Sciatic nerve (tissue), 2 donors: ENCODE data around the gene KRTAP4-4. TPM values are rescaled to one million over a fixed set of nuclear protein-coding genes. Genes with fewer than 3 reads are reported as not detected.
"Not testable (repeated sequence)": the region's sequence is repeated elsewhere in the genome, so short reads cannot be mapped to it uniquely, and the experiment has no call there.

Experiments
- ATAC-seq: fragments of 200-7000 bp; cut with Tn5 transposase; one replicate; pipeline ENCODE4 v1.9.1; 2020; ENCODE audit warnings: mild to moderate bottlenecking, moderate library complexity
- DNase-seq: peaks from one replicate; pipeline ENCODE4 v3.0.0-alpha.2; 2020; ENCODE audit warnings: low spot score
- intact Hi-C: fragments of 100-400 bp; cut with DNase I; formaldehyde crosslinking; loops from one replicate; pipeline ENCODE4 v1.14.2; 2022
- total RNA-seq: library from RNA; stranded (reverse); fragmentation: NEBNext Ultra II Directional; extraction: Animal tissue kit (Norgen Biotek cat#: 25700); gene quantifications from one replicate; pipeline ENCODE4 v1.2.1, GENCODE V29; 2021
- donor health status: DM: no; HTN: no; CAD: no.
- donor health status: DM: no; HTN: no; CAD: no.

KRTAP4-4 gene
- total RNA-seq, 1 donor from 2014 or later = not detected

DNA sequence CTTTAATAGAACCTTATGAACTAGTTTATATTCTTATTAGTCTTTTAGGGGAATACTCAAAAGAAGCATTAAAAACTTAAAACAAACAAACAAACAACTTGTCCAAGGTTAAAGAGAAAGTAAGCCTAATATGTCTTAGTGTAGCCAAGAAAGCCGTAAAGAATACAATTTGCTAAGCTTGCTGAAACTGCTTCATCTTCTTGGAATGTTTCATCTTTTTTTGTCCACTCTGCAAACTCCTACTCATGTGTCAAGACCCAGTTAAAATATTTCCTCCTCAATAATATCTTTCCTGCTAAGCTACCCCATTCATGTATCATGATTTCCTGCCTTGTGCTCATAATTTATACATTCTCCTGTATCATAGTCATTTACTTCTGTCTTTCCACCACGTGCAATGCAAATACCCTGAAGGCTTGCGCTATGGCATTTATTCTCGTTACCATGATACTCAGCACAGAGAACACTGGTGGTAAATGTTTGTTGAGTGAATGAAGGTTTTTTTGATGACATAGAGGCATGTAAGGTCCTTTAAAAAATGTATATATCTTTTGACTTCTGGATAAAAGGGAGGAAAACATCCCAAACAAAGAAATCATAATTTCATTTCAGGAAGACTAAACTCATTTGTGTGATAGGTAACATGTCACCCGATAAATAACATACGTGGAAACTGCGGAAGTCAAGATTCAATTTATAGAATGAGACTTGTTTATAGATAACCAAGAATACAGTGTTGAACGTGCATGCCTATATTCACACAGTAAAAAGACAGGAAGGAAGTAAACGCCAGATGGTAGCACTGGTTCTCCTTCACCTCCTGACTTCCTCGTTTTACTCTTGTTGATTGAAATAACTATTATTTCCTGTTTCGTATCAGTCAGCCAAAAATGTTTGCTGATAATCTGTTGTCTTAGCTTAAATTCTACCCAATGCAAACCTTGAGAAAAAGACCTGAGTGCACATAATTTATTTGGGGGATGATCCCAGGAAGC is 40.6 kb downstream of the KRTAP4-4 start:
- DNase-seq, ATAC-seq, intact Hi-C loops: not testable (repeated sequence)

DNA sequence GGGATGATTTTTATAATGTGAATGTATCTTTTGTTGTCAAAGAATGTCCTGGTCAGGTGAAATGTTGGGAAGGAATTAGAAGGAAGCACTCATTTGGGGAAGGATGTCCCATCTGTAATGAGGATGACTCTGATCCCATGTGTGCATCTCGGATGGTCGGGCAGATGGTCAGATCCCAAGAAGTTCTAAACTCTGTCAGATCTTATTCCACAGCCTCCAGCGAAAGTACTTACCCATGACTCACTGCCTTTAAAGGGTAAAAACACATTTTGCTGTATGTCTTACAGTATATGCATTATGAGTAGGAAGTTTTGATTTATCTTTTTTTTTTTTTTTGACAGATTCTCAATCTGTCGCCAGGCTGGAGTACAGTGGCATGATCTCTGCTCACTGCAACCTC is 41.8 kb downstream of the KRTAP4-4 start:
- no peak for ATAC-seq
- no peak for DNase-seq
- intact Hi-C loops = no loop called here

DNA sequence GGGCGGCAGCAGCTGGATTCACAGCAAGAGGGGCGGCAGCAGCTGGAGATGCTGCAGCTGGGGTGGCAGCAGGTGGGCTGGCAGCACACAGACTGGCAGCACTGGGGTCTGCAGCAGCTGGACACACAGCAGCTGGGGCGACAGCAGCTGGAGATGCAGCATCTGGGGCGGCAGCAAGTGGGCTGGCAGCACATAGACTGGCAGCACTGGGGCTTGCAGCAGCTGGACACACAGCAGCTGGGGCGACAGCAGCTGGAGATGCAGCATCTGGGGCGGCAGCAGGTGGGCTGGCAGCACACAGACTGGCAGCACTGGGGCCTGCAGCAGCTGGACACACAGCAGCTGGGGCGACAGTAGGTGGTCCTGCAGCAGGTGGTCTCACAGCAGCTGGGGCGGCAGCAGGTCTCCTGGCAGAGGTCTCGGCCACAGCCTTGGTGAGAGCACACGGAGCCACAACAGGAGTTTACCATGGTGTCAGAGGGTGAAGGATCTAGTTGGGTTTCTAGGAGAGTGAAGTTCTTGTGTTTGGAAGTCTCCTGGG is 42.6 kb downstream of the KRTAP4-4 start, which contains the start of gene KRTAP4-11:
KRTAP4-11 (minus strand) TSS at position 528 of the 541 bp plus-strand sequence; CDS start at position 470, 58 bp downstream.
- ATAC-seq, DNase-seq, intact Hi-C loops: not testable (repeated sequence)

GRCh38 chr17:41116297-41116696 is 44.3 kb downstream of the KRTAP4-4 start:
- intact Hi-C loops = no loop called here
- ATAC-seq = no peak

GRCh38 chr17:41111151-41111885 is 49.2 kb downstream of the KRTAP4-4 start:
- ATAC-seq (no peak), DNase-seq (no peak)
- intact Hi-C loops = no loop called here

More at GRCh38 chr17:41116297-41116696, 44.3 kb downstream of the KRTAP4-4 start:
- DNase-seq = no peak

Other genes starting within 250 kb of the KRTAP4-4 start
- gene KRT23, start 223.1 kb downstream of the KRTAP4-4 start, total RNA-seq = 0.53 TPM
- gene KRT39, start 193.8 kb downstream of the KRTAP4-4 start, total RNA-seq = not detected
- not detected for gene KRT40, start 176.4 kb downstream of the KRTAP4-4 start, total RNA-seq
- not detected for gene KRTAP3-3, start 166.6 kb downstream of the KRTAP4-4 start, total RNA-seq
- not detected for gene KRTAP3-2, start 160.8 kb downstream of the KRTAP4-4 start, total RNA-seq
- gene KRTAP3-1, start 151.6 kb downstream of the KRTAP4-4 start, total RNA-seq = not detected
- gene KRTAP1-5, start 133.5 kb downstream of the KRTAP4-4 start, total RNA-seq = not detected
- gene KRTAP1-4, start 130.6 kb downstream of the KRTAP4-4 start, total RNA-seq = not detected
- gene KRTAP1-3, start 125.9 kb downstream of the KRTAP4-4 start, total RNA-seq = not detected
- gene KRTAP1-1, start 119.3 kb downstream of the KRTAP4-4 start, total RNA-seq = not detected
- not detected for gene KRTAP2-1, start 113.4 kb downstream of the KRTAP4-4 start, total RNA-seq
- not detected for gene KRTAP2-2, start 105.5 kb downstream of the KRTAP4-4 start, total RNA-seq
- gene KRTAP2-3, start 100.6 kb downstream of the KRTAP4-4 start, total RNA-seq = not detected
- not detected for gene KRTAP2-4, start 94.9 kb downstream of the KRTAP4-4 start, total RNA-seq
- gene KRTAP4-7, start 76.6 kb downstream of the KRTAP4-4 start, total RNA-seq = not detected
- not detected for gene KRTAP4-8, start 62.6 kb downstream of the KRTAP4-4 start, total RNA-seq
- not detected for gene KRTAP4-16, start 58.5 kb downstream of the KRTAP4-4 start, total RNA-seq
- gene KRTAP4-9, start 55.4 kb downstream of the KRTAP4-4 start, total RNA-seq = not detected
- not detected for gene KRTAP4-11, start 42.4 kb downstream of the KRTAP4-4 start, total RNA-seq
- gene KRTAP4-12, start 36.6 kb downstream of the KRTAP4-4 start, total RNA-seq = not detected
- not detected for gene KRTAP4-6, start 20.2 kb downstream of the KRTAP4-4 start, total RNA-seq
- gene KRTAP4-5, start 10.9 kb downstream of the KRTAP4-4 start, total RNA-seq = not detected
- gene KRTAP4-3, start 7.5 kb upstream of the KRTAP4-4 start, total RNA-seq = not detected
- gene KRTAP4-2, start 17.5 kb upstream of the KRTAP4-4 start, total RNA-seq = not detected
- gene KRTAP4-1, start 24.2 kb upstream of the KRTAP4-4 start, total RNA-seq = not detected
- not detected for gene KRTAP9-1, start 29.1 kb upstream of the KRTAP4-4 start, total RNA-seq
- not detected for gene KRTAP9-2, start 65.9 kb upstream of the KRTAP4-4 start, total RNA-seq
- gene KRTAP9-3, start 71.7 kb upstream of the KRTAP4-4 start, total RNA-seq = not detected
- gene KRTAP9-8, start 77.3 kb upstream of the KRTAP4-4 start, total RNA-seq = not detected
- not detected for gene KRTAP9-4, start 88.9 kb upstream of the KRTAP4-4 start, total RNA-seq
- gene KRTAP9-9, start 94.6 kb upstream of the KRTAP4-4 start, total RNA-seq = not detected
- gene KRTAP9-6, start 104.6 kb upstream of the KRTAP4-4 start, total RNA-seq = not detected
- not detected for gene KRTAP9-7, start 115.0 kb upstream of the KRTAP4-4 start, total RNA-seq
- gene KRTAP29-1, start 142.1 kb upstream of the KRTAP4-4 start, total RNA-seq = not detected
- gene KRTAP16-1, start 148.6 kb upstream of the KRTAP4-4 start, total RNA-seq = not detected
- not detected for gene KRTAP17-1, start 155.0 kb upstream of the KRTAP4-4 start, total RNA-seq
- not detected for gene KRT33A, start 190.1 kb upstream of the KRTAP4-4 start, total RNA-seq
- gene KRT33B, start 209.1 kb upstream of the KRTAP4-4 start, total RNA-seq = not detected
- gene KRT34, start 221.6 kb upstream of the KRTAP4-4 start, total RNA-seq = not detected
- not detected for gene KRT31, start 236.9 kb upstream of the KRTAP4-4 start, total RNA-seq